Parathyroid adenoma (tissue), 2 donors: ENCODE data around the gene PLA2G4A.

Source experiments
- H2AFZ ChIP-seq: fragments of 300-600 bp; sonication (generic); one replicate; pipeline ENCODE4 v1.7.0; 2017; ENCODE audit warnings: antibody characterized with exemption, mild to moderate bottlenecking
- H3K27ac ChIP-seq: fragments of 300-600 bp; sonication (generic); one replicate; pipeline ENCODE4 v1.7.0; 2017
- H3K27me3 ChIP-seq: fragments of 300-600 bp; sonication (generic); one replicate; pipeline ENCODE4 v1.7.0; 2017; ENCODE audit warnings: low read length; ENCODE audit not compliant: control insufficient read depth, insufficient read depth
- H3K36me3 ChIP-seq: fragments of 300-600 bp; sonication (generic); one replicate; pipeline ENCODE4 v1.7.0; 2017; ENCODE audit warnings: low read length; ENCODE audit not compliant: control insufficient read depth, insufficient read depth
- H3K4me1 ChIP-seq: fragments of 300-600 bp; sonication (generic); one replicate; pipeline ENCODE4 v1.7.0; 2017; ENCODE audit warnings: control low read depth
- H3K4me2 ChIP-seq: fragments of 300-600 bp; sonication (generic); one replicate; pipeline ENCODE4 v1.7.0; 2017; ENCODE audit warnings: low read length
- H3K4me3 ChIP-seq: fragments of 300-600 bp; sonication (generic); one replicate; pipeline ENCODE4 v1.7.0; 2017; ENCODE audit warnings: low read depth, low read length
- H3K79me2 ChIP-seq: fragments of 300-600 bp; sonication (generic); one replicate; pipeline ENCODE4 v1.7.0; 2017; ENCODE audit warnings: control low read depth
- H3K9ac ChIP-seq: fragments of 300-600 bp; sonication (generic); one replicate; pipeline ENCODE4 v1.7.0; 2017; ENCODE audit warnings: mild to moderate bottlenecking
- H3K9me3 ChIP-seq: fragments of 300-600 bp; sonication (generic); one replicate; pipeline ENCODE4 v1.7.0; 2017; ENCODE audit warnings: low read length; ENCODE audit not compliant: control insufficient read depth
- TF ChIP-seq, protein P1 (sequence below): fragments of 300-600 bp; sonication (generic); IDR thresholded peaks from one replicate; pipeline ENCODE4 v1.7.0; 2017; ENCODE audit warnings: antibody characterized with exemption, mild to moderate bottlenecking
- donor health status: primary hyperparathyroidism.

Gene PLA2G4A

DNA sequence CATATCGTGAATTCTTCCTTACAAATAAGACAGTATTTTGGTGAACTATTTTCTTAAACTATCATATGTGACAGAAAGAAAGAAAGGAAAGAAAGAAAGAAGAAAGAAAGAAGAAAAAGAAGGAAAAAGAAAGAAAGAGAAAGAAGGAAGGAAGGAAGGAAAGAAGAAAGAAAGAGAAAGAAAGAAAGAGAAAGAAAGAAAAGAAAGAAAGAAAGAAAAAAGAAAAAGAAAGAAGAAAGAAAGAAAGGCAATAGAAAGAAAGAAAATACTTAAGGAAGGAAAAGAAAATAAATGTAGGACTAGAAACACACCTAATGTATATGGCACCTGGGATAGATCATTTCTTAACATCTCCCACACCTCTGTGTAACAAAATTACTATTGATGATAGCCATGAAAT, 120.4 kb downstream of the PLA2G4A start:
- TF ChIP-seq, protein P1, sequence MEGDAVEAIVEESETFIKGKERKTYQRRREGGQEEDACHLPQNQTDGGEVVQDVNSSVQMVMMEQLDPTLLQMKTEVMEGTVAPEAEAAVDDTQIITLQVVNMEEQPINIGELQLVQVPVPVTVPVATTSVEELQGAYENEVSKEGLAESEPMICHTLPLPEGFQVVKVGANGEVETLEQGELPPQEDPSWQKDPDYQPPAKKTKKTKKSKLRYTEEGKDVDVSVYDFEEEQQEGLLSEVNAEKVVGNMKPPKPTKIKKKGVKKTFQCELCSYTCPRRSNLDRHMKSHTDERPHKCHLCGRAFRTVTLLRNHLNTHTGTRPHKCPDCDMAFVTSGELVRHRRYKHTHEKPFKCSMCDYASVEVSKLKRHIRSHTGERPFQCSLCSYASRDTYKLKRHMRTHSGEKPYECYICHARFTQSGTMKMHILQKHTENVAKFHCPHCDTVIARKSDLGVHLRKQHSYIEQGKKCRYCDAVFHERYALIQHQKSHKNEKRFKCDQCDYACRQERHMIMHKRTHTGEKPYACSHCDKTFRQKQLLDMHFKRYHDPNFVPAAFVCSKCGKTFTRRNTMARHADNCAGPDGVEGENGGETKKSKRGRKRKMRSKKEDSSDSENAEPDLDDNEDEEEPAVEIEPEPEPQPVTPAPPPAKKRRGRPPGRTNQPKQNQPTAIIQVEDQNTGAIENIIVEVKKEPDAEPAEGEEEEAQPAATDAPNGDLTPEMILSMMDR, result no peak
- Histone ChIP-seq H3K9me3 (no peaks in the 10 kb centered on the region), H3K27ac (no peak overlapping the region)

GRCh38 chr1:186950547-186950946, 121.8 kb downstream of the PLA2G4A start:
- no peak overlapping the region for H3K4me3 ChIP-seq
- H3K4me2 ChIP-seq, result no peak overlapping the region
- no peaks in the 10 kb centered on the region for H3K79me2 ChIP-seq
- no peaks in the 10 kb centered on the region for H3K4me1 ChIP-seq
- H3K27ac ChIP-seq, result no peak overlapping the region
- TF ChIP-seq, protein P1, result no peak
- no peak overlapping the region for H2AFZ ChIP-seq
- H3K9ac ChIP-seq, result no peak overlapping the region
- H3K27me3 ChIP-seq, result no peaks in the 10 kb centered on the region
- no peaks in the 10 kb centered on the region for H3K36me3 ChIP-seq
- H3K9me3 ChIP-seq, result no peaks in the 10 kb centered on the region

More for the DNA sequence above, 120.4 kb downstream of the PLA2G4A start:
- H2AFZ ChIP-seq, result no peak overlapping the region
- no peak overlapping the region for H3K4me2 ChIP-seq
- H3K4me1 ChIP-seq, result no peaks in the 10 kb centered on the region
- H3K27me3 ChIP-seq, result no peaks in the 10 kb centered on the region
- H3K79me2 ChIP-seq, result no peaks in the 10 kb centered on the region
- no peak overlapping the region for H3K9ac ChIP-seq
- H3K4me3 ChIP-seq, result no peak overlapping the region
- H3K36me3 ChIP-seq, result no peaks in the 10 kb centered on the region

- no peaks in the 10 kb centered on the region for H3K9me3 ChIP-seq
- H3K4me1 ChIP-seq, result no peaks in the 10 kb centered on the region
- no peak overlapping the region for H3K4me3 ChIP-seq
- H3K36me3 ChIP-seq, result no peaks in the 10 kb centered on the region
- H3K79me2 ChIP-seq, result no peaks in the 10 kb centered on the region
- H3K9ac ChIP-seq, result no peak overlapping the region
- no peak overlapping the region for H3K4me2 ChIP-seq
- no peak overlapping the region for H2AFZ ChIP-seq
- no peak overlapping the region for H3K27ac ChIP-seq
- H3K27me3 ChIP-seq, result no peaks in the 10 kb centered on the region
- TF ChIP-seq, protein P1, result no peak
These were observed 125.1 kb downstream of the PLA2G4A start for GRCh38 chr1:186953876-186954275.

DNA sequence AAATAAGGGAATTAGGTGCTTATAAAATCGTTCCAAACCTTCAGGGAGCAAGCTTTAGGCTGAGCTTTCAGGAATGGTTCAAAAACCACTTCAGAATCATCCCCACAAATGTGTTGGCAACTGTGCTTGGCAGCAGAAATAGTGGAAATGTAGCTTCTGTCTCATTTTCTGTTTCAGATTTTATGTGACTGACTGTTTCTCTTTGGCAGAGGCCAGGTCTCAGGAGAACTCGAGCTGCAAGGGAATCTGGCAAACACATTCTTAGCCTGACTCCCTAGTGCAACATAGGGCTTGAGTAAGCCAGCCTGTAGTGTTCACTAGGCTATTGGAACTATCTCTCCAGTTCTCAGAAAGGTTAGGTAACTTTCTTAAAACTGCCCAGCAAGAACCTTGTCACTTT, 128.6 kb downstream of the PLA2G4A start:
- TF ChIP-seq, protein P1, result no peak
- Histone ChIP-seq H3K9ac (no peak overlapping the region), H3K4me3 (no peak overlapping the region), H3K4me2 (no peak overlapping the region), H3K4me1 (no peaks in the 10 kb centered on the region), H2AFZ (no peak overlapping the region), H3K79me2 (no peaks in the 10 kb centered on the region), H3K9me3 (no peaks in the 10 kb centered on the region), H3K27ac (no peak overlapping the region), H3K27me3 (no peaks in the 10 kb centered on the region), H3K36me3 (no peaks in the 10 kb centered on the region)

- TF ChIP-seq, protein P1, result no peak
- Histone ChIP-seq H3K36me3 (no peaks in the 10 kb centered on the region), H3K4me1 (no peaks in the 10 kb centered on the region), H3K4me2 (no peak overlapping the region), H3K27ac (no peak overlapping the region), H3K79me2 (no peaks in the 10 kb centered on the region), H3K27me3 (no peaks in the 10 kb centered on the region), H3K9ac (no peak overlapping the region), H3K4me3 (no peak overlapping the region), H2AFZ (no peak overlapping the region), H3K9me3 (no peaks in the 10 kb centered on the region)
These were observed 129.8 kb downstream of the PLA2G4A start for GRCh38 chr1:186958520-186958919.
